ENCODE measurements around the gene EIF4ENIF1. TPM values are rescaled to one million over a fixed set of nuclear protein-coding genes. Genes with fewer than 3 reads are reported as not detected.

The EIF4ENIF1 gene
- total and polyA plus RNA-seq, 2 experiments from 2014 or later = 10.8 to 13.4 TPM

DNA sequence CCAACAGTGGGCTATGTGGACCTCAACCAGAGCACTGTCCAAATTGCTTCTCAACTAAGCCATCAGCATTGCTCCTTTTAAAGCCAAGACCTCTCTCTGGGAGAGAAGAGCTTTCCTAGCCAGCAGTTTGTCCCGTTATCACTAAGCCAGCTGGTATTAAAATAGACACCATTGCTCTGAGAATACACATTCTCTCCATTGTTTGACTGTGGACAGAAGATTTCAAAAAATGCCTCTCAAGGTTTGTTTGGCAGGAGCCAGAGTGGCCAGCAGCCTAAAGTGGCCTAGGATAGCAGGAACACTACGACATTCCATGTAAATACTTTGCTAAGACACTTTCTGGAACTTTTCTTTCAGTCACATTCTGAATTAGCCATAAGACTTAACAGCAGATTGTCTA, 41.3 kb downstream of the EIF4ENIF1 start (continued):
- TF ChIP-seq, protein P1, sequence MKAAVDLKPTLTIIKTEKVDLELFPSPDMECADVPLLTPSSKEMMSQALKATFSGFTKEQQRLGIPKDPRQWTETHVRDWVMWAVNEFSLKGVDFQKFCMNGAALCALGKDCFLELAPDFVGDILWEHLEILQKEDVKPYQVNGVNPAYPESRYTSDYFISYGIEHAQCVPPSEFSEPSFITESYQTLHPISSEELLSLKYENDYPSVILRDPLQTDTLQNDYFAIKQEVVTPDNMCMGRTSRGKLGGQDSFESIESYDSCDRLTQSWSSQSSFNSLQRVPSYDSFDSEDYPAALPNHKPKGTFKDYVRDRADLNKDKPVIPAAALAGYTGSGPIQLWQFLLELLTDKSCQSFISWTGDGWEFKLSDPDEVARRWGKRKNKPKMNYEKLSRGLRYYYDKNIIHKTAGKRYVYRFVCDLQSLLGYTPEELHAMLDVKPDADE (IDR thresholded peaks at IDR 0.05) = no peak
- no peak for TF ChIP-seq ZNF114 (CRISPR knock-in tag; IDR thresholded peaks at IDR 0.05)
- TF ChIP-seq CREB1 (CRISPR knock-in tag; IDR thresholded peaks at IDR 0.05; ENCODE audit: low read depth) = no peak
- TF ChIP-seq STAT1 (IDR thresholded peaks at IDR 0.05; ENCODE audit: unreplicated experiment) = no peak

DNA sequence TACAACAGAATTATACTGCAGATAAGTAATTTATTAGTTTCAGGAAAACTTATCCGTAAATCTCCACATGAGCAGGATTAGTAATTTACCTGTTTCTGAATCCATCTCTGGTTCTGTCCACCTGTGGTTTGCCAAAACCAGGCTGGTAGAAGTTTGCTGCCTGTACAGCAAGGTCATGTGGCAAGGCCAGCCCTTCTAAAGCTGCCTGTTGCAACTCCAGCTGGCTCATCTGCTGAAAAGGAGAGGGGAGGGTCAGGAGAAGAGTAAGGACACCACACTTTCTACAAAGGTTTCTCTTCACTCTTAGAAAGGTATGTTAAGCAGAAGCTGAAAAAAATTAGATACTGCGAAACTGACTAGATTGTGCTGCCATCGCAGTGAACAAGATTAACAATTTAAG, 42.3 kb downstream of the EIF4ENIF1 start:
- H3K27me3 Mint-ChIP-seq (ENCODE audit: insufficient read depth, low read depth, poor library complexity) = no peaks in the 10 kb centered on the region
- H3K27ac Mint-ChIP-seq = no peak overlapping the region
- Histone ChIP-seq H3K9me2 (ENCODE audit: insufficient read depth) (no peaks in the 10 kb centered on the region), H3K27me3 (ENCODE audit: insufficient read depth) (no peaks in the 10 kb centered on the region), H3K27ac (ENCODE audit: low read depth) (no peak overlapping the region), H3F3A (replicated peaks; ENCODE audit: low read depth) (peaks cover 10% of the 10 kb centered on the region; the same call in 1 of the 2 replicates), H2AFZ (no peak overlapping the region), H3K79me2 (replicated peaks; ENCODE audit: insufficient read depth) (no peaks in the 10 kb centered on the region), H3K4me1 (ENCODE audit: insufficient read depth) (no peaks in the 10 kb centered on the region), H4K20me1 (replicated peaks; ENCODE audit: insufficient read depth) (peaks cover 5% of the 10 kb centered on the region; the same call in 1 of the 2 replicates), H3K36me3 (ENCODE audit: insufficient read depth) (peaks cover 7% of the 10 kb centered on the region), H3K4me3 (no peak overlapping the region), H3K4me2 (no peak overlapping the region)
- H3K4me3 Mint-ChIP-seq = no peak overlapping the region
- peaks cover 17% of the 10 kb centered on the region for H3K36me3 Mint-ChIP-seq (ENCODE audit: low read depth)
- no peaks in the 10 kb centered on the region for H3K4me1 Mint-ChIP-seq
- no peak for ATAC-seq
- no peaks in the 10 kb centered on the region for H3K9me3 Mint-ChIP-seq
- DNase-seq (ENCODE audit: low spot score) = no peak
- TF ChIP-seq NANOG (IDR thresholded peaks at IDR 0.05; ENCODE audit: borderline replicate concordance) = no peak
- no peak for TF ChIP-seq EZH2phosphoT487 (IDR thresholded peaks at IDR 0.05; ENCODE audit: unreplicated experiment)
- TF ChIP-seq EZH2 (IDR thresholded peaks at IDR 0.05; ENCODE audit: low read depth, unreplicated experiment) = no peak
- no peak for TF ChIP-seq ZNF331 (CRISPR knock-in tag; IDR thresholded peaks at IDR 0.05; ENCODE audit: low read depth)
- TF ChIP-seq ZNF114 (CRISPR knock-in tag; IDR thresholded peaks at IDR 0.05) = no peak
- no peak for TF ChIP-seq CREB1 (CRISPR knock-in tag; IDR thresholded peaks at IDR 0.05; ENCODE audit: low read depth)
- no peak for TF ChIP-seq STAT1 (IDR thresholded peaks at IDR 0.05; ENCODE audit: unreplicated experiment)
- no peak for TF ChIP-seq JUNB (IDR thresholded peaks at IDR 0.05; ENCODE audit: unreplicated experiment)
- TF ChIP-seq POLR2AphosphoS5 (IDR thresholded peaks at IDR 0.05; ENCODE audit: low read depth) = no peak
- TF ChIP-seq CTCF (conservative IDR thresholded peaks at IDR 0.05; ENCODE audit: low read depth in 2 of 2) = no peak
- no peak for TF ChIP-seq ZNF462 (CRISPR knock-in tag; IDR thresholded peaks at IDR 0.05)
- TF ChIP-seq, protein P2, sequence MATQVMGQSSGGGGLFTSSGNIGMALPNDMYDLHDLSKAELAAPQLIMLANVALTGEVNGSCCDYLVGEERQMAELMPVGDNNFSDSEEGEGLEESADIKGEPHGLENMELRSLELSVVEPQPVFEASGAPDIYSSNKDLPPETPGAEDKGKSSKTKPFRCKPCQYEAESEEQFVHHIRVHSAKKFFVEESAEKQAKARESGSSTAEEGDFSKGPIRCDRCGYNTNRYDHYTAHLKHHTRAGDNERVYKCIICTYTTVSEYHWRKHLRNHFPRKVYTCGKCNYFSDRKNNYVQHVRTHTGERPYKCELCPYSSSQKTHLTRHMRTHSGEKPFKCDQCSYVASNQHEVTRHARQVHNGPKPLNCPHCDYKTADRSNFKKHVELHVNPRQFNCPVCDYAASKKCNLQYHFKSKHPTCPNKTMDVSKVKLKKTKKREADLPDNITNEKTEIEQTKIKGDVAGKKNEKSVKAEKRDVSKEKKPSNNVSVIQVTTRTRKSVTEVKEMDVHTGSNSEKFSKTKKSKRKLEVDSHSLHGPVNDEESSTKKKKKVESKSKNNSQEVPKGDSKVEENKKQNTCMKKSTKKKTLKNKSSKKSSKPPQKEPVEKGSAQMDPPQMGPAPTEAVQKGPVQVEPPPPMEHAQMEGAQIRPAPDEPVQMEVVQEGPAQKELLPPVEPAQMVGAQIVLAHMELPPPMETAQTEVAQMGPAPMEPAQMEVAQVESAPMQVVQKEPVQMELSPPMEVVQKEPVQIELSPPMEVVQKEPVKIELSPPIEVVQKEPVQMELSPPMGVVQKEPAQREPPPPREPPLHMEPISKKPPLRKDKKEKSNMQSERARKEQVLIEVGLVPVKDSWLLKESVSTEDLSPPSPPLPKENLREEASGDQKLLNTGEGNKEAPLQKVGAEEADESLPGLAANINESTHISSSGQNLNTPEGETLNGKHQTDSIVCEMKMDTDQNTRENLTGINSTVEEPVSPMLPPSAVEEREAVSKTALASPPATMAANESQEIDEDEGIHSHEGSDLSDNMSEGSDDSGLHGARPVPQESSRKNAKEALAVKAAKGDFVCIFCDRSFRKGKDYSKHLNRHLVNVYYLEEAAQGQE (IDR thresholded peaks at IDR 0.05; ENCODE audit: unreplicated experiment) = no peak
